ENCODE measurements around the gene SLC25A41.
"Not testable (repeated sequence)": the region's sequence is repeated elsewhere in the genome, so short reads cannot be mapped to it uniquely, and the experiment has no call there.

Gene SLC25A41

DNA sequence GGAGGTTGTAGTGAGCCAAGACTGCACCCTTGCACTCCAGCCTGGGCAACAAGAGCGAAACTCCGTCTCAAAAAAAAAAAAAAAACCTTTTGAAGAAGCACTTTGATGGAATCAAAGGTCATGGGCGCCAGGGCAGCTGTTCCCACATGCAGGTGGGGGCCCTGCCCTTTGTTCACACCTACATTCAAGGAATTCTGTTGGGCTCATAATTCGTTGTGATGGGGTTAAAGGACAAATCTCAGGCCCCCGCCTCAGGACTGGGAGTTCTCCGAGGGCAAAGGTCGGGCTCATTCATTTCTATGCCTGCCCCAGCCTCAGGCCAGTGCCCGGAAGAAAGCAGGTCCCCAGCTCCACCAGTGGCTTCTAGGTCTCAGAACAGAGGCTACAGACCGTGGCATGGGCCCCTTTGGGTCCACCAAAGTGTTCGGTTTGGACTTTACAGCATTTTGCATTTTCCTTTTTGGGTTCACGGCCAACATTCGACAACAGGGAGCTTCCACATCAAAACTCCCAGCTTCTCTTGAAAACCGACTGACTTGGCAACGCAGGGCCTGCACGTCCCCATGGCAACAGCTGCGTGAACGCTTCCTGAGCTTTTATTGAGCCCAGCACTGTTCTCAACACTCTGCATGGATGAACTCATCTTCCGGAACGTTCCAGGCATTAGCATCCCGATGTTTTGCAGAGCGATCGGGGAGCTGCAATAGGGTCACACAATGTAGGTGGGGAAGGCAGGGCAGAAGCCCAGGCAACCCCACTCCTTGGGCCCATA is 30.5 kb downstream of the SLC25A41 start:
- Histone ChIP-seq H3K4me3 (no peak overlapping the region), H3K27ac (no peak overlapping the region)
- TF ChIP-seq, protein P1, sequence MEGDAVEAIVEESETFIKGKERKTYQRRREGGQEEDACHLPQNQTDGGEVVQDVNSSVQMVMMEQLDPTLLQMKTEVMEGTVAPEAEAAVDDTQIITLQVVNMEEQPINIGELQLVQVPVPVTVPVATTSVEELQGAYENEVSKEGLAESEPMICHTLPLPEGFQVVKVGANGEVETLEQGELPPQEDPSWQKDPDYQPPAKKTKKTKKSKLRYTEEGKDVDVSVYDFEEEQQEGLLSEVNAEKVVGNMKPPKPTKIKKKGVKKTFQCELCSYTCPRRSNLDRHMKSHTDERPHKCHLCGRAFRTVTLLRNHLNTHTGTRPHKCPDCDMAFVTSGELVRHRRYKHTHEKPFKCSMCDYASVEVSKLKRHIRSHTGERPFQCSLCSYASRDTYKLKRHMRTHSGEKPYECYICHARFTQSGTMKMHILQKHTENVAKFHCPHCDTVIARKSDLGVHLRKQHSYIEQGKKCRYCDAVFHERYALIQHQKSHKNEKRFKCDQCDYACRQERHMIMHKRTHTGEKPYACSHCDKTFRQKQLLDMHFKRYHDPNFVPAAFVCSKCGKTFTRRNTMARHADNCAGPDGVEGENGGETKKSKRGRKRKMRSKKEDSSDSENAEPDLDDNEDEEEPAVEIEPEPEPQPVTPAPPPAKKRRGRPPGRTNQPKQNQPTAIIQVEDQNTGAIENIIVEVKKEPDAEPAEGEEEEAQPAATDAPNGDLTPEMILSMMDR (IDR thresholded peaks at IDR 0.05) = no peak
- no peak for DNase-seq (ENCODE audit: low spot score)

DNA sequence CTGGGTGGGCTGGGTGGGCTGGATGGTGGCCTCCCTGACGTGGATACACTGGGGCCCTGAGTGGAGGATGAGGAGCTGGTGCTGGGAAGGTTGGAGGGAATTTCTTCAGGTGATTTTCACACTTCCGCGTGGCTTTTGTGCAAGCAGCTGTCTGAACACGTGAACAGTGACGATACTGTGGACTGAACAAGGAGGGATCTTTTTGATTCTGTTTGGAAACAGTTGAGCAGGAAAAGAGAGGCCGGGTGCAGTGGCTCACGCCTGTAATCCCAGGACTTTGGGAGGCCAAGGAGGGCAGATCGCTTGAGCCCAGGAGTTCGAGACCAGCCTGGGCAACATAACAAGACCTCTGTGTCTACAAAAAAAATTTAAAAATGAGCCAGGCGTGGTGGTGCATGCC is 31.5 kb downstream of the SLC25A41 start:
- Histone ChIP-seq H3K27ac (no peak overlapping the region), H3K4me3 (no peak overlapping the region)
- TF ChIP-seq, protein P1 (IDR thresholded peaks at IDR 0.05) = no peak
- DNase-seq (ENCODE audit: low spot score) = no peak

DNA sequence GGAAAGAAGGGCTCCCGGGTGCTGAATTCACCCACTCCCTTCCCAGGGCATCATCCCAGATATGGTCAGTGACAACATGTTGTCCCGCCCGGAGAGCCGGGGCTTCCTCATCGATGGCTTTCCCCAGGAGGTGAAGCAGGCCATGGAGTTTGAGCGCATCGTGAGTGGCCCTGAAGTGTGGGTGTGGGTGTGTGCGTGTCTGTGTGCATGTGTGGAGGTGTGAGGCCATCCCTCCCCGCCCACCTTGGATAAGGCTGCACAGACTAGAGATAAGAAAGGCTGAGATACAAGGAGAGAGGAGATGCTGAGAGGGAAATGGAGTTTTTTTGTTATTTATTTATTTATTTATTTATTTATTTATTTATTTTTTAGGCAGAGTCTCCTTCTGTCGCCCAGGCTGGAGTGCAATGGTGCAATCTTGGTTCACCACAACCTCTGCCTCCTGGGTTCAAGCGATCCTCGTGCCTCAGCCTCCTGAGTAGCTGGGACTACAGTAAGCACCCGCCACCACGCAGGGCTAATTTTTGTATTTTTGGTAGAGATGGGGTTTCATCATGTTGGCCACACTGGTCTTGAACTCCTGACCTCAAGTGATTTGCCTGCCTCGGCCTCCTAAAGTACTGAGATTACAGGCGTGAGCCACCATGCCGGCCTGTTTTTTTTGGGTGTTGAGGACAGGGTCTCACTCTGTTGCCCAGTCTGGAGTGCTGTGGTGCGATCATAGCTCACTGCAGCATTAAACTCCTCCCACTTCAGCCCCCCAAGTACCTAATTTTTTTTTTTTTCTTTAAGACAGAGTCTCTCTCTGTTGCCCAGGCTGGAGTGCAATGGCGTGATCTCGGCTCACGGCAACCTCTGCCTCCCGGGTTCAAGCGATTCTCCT is 33.3 kb downstream of the SLC25A41 start:
- not testable (repeated sequence) for DNase-seq (ENCODE audit: low spot score); H3K4me3 ChIP-seq; H3K27ac ChIP-seq

DNA sequence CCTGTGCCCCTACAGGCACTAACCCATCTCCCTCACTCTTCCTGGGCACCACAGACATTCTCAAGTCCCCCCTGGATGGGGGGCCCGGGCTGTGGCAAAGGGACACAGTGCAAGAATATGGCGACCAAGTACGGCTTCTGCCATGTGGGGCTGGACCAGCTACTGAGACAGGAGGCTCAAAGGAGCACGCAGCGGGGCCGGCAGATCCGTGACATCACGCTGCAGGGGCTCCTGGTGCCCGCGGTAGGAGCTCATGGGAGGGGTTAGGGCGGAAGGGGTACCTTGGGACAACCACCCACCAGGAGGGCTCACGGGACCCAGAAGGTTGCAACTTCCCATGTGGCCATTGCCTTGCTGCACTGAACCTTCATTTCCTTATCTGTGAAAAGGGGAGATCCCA is 37.3 kb downstream of the SLC25A41 start:
- TF ChIP-seq, protein P1 (IDR thresholded peaks at IDR 0.05) = no peak
- H3K27ac ChIP-seq = no peak overlapping the region
- no peak overlapping the region for H3K4me3 ChIP-seq
- no peak for DNase-seq (ENCODE audit: low spot score)

DNA sequence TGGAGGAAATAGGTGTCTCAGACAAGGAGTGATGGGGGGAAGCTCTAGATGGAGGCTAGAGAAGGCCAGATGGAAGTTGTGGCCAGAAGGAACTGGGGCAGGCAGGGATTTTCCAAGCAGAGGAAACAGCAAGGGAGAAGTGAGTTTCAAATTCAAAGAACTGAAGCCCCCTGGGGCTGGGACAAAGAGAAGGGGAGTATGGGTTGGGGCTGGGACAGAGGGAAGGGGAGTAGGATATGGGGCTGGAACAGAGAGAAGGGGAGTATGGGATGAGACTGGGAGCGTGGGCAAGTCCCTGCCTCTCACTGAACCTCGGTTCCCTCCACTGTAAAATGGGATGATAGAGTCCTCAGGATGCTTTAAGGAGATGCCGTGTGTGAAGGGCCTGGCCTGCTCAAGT is 38.7 kb downstream of the SLC25A41 start:
- no peak overlapping the region for H3K27ac ChIP-seq
- TF ChIP-seq, protein P1 (IDR thresholded peaks at IDR 0.05) = no peak
- no peak for DNase-seq (ENCODE audit: low spot score)
- H3K4me3 ChIP-seq = no peak overlapping the region

DNA sequence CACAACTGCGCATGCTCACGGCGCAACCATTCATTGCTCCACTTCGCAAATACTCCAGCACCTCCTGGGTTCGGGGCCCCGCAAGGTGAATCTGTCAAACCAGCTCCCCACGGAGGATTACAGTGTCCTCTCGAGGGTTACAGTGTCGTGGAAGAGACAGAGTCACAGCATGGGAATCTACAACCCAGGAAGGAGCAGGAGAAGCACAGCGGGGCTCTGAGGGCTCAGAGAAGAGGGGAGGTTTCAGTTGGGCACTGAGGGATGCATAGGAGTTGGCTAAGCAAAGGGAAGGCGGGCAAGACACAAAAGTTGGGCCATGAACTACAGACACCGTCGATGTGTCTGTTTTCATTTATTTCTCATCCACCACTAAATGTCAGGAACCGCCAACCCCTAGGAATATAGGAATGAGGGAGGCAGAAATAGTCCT is 39.6 kb downstream of the SLC25A41 start:
- Histone ChIP-seq H3K4me3 (peak overlapping the region; percentile 82), H3K27ac (peak overlapping the region; percentile 93 to 95)
- no peak for DNase-seq (ENCODE audit: low spot score)
- TF ChIP-seq, protein P1 (IDR thresholded peaks at IDR 0.05) = no peak

DNA sequence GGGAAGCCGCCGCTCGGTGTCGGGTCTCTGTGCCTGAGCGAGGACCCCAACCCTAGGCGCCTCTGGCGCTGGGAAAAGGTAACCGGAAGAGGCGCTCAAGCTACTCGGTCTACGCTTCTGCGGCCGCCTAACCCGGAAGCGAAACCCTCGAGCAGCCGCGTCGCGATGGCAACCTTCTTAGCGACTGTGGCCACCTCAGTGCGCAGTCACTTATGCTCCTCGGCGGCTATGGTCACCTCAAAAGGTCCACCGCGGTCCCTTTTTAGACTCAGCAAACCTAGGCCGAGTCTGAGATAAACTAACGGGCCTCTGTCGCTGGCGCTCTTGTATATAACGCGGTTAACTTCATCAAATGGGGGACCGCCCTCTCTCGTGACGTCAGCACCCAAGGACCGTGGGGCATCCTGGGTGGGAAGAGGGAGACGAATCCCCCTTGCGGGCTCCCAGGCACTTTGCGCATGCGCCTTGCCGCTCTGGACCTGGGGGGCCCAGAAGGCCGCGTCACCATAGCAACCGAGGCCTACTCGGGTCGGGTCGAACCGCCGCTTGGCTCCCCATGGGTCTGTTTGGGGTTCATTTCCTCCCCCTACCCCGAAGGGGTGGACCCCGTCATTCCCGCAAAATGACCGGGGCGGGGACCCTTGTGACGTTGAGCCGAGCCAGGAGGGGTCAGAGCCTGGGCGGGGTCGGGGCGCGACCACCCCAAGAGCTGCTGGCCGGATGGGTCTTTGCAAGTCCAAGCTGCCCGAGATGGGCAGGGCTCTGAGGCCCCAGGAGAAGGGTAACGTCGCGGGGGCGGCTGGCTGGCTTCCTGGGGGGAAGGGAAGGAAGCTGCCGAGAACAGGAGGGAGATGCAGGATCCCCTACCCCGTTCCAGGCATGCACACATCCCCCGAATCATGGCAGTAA is 40.2 kb downstream of the SLC25A41 start, which contains the start of gene GTF2F1:
Gene GTF2F1 (minus strand): TSS at position 91 of the 909 bp plus-strand sequence. CDS start 169 bp downstream, outside the sequence.
- DNase-seq (ENCODE audit: low spot score) = peak; percentile 96
- Histone ChIP-seq H3K4me3 (peak within 1 kb of the TSS; percentile 82), H3K27ac (peak within 1 kb of the TSS; percentile 93 to 95)
- TF ChIP-seq, protein P1 (IDR thresholded peaks at IDR 0.05) = no peak

All from coronary artery (tissue), 2 donors.